HepG2 (cell line): Measurements from ENCODE around the gene MRPL30. TPM values are rescaled to one million over a fixed set of nuclear protein-coding genes. Genes with fewer than 3 reads are reported as not detected.

Source experiments
- ATAC-seq: fragments of 200-7000 bp; cut with Tn5 transposase; 3 replicates; pipeline ENCODE4 v1.9.1; 2020; ENCODE audit warnings: mild to moderate bottlenecking, moderate library complexity
- BruUV-seq: library from RNA; stranded (reverse); fragments of 400-500 nt; replicated peaks from 2 replicates; lab custom pipeline; 2021; lab: Mats Ljungman, UMichigan
- CTCF ChIA-PET: fragments of 300-600 bp; formaldehyde crosslinking; extraction: SDS; loops from one replicate; lab custom pipeline; 2021; ENCODE audit warnings: low total read pairs, inconsistent platforms, low intra/inter-chr PET ratio; lab: Yijun Ruan, JAX
- POLR2A ChIA-PET: fragments of 350-600 bp; sonication (Branson Sonifier 250); formaldehyde crosslinking; loops from one replicate; lab custom pipeline; 2020; ENCODE audit warnings: antibody characterized with exemption, inconsistent platforms; lab: Yijun Ruan, JAX
- DNase-seq: peaks from one replicate; pipeline ENCODE4 v3.0.0-alpha.2; 2015; ENCODE audit warnings: low spot score
- FAIRE-seq: peaks from 3 replicates; lab custom pipeline; 2011; peaks lifted over from hg19 to GRCh38; lab: Jason Lieb, UNC
- H2AFZ ChIP-seq: one replicate; pipeline ENCODE4 v1.6.1; 2011; ENCODE audit warnings: low read length, inconsistent platforms
- H3K27ac ChIP-seq: fragments of 300-600 bp; 3 replicates; pipeline ENCODE4 v1.8.0; 2011; ENCODE audit warnings: mixed run types, mild to moderate bottlenecking, mixed read lengths, low read length, inconsistent platforms; ENCODE audit not compliant: insufficient read depth; ENCODE audit errors: extremely low read length
- H3K27me3 ChIP-seq, 2 experiments: fragments of 200-600 bp in 1 of 2; 2 replicates in 1 of 2; 3 replicates in 1 of 2; pipeline versions ENCODE4 v1.6.0 to v1.8.0; 2011; ENCODE audit warnings: low read length in 2 of 2, mild to moderate bottlenecking in 2 of 2, moderate library complexity in 2 of 2, inconsistent platforms in 1 of 2; ENCODE audit not compliant: insufficient read depth in 2 of 2, control insufficient read depth in 1 of 2
- H3K36me3 ChIP-seq, 2 experiments: fragments of 200-600 bp in 1 of 2; replicated peaks in 1 of 2; 2 replicates in 1 of 2; 3 replicates in 1 of 2; pipeline versions ENCODE4 v1.5.1 to v1.8.0; 2011; ENCODE audit warnings: low read length in 2 of 2, inconsistent platforms in 1 of 2; ENCODE audit not compliant: insufficient read depth in 2 of 2, control insufficient read depth in 1 of 2
- H3K4me1 ChIP-seq: 2 replicates; pipeline ENCODE4 v1.5.1; 2012; ENCODE audit warnings: low read length, inconsistent platforms; ENCODE audit not compliant: insufficient read depth
- H3K4me2 ChIP-seq: 2 replicates; pipeline ENCODE4 v1.6.0; 2011; ENCODE audit warnings: low read depth, low read length, inconsistent platforms
- H3K4me3 ChIP-seq, 3 experiments: fragments of 200-600 bp in 1 of 3; sonication (generic), shearing (Covaris generic) in 1 of 3; replicated peaks in 1 of 3; 2 replicates each; pipeline ENCODE4 v1.5.1; 2011 to 2016; ENCODE audit warnings: low read length in 3 of 3, inconsistent platforms in 2 of 3, low read depth in 2 of 3, mild to moderate bottlenecking in 2 of 3, control low read depth in 1 of 3, mixed read lengths in 1 of 3; ENCODE audit not compliant: insufficient read depth in 1 of 3
- H3K79me2 ChIP-seq: one replicate; pipeline ENCODE4 v1.6.1; 2011; ENCODE audit warnings: low read length, inconsistent platforms; ENCODE audit not compliant: insufficient read depth
- H3K9ac ChIP-seq: 2 replicates; pipeline ENCODE4 v1.6.0; 2011; ENCODE audit warnings: mild to moderate bottlenecking, low read depth, low read length, inconsistent platforms; ENCODE audit not compliant: insufficient read depth
- H3K9me3 ChIP-seq: 2 replicates; pipeline ENCODE4 v1.5.1; 2012; ENCODE audit warnings: mild to moderate bottlenecking, low read length
- H4K20me1 ChIP-seq: 2 replicates; pipeline ENCODE4 v1.6.0; 2011; ENCODE audit warnings: inconsistent platforms, mild to moderate bottlenecking, low read length, moderate library complexity; ENCODE audit not compliant: insufficient read depth
- ATF4 ChIP-seq, 2 experiments: fragments of 450-650 bp in 1 of 2; sonication (generic) in 1 of 2; formaldehyde crosslinking; IDR thresholded peaks; 2 replicates each; pipeline versions ENCODE4 v1.5.0 to v1.8.0; 2020 to 2022; ENCODE audit warnings: mild to moderate bottlenecking in 1 of 2, missing genetic modification reagents in 1 of 2
- HHEX ChIP-seq: IDR thresholded peaks from 2 replicates; pipeline ENCODE4 v1.6.1; 2016; ENCODE audit warnings: control low read depth
- HNRNPK ChIP-seq: fragments of 200-400 bp; formaldehyde crosslinking; IDR thresholded peaks from 2 replicates; pipeline ENCODE4 v1.6.1; 2018; ENCODE audit warnings: low read length, low read depth, moderate library complexity, mild to moderate bottlenecking; ENCODE audit not compliant: poor library complexity, severe bottlenecking
- MBNL3 ChIP-seq: fragments of 250-450 bp; sonication (Bioruptor Pico); conservative IDR thresholded peaks from 2 replicates; pipeline ENCODE4 v1.8.0; 2022; ENCODE audit warnings: mild to moderate bottlenecking, inconsistent platforms
- NAIF1 ChIP-seq: sonication (generic); formaldehyde crosslinking; IDR thresholded peaks from 2 replicates; pipeline ENCODE4 v1.5.0; 2020; ENCODE audit warnings: mild to moderate bottlenecking, missing genetic modification reagents, borderline replicate concordance
- PBX3 ChIP-seq: sonication (generic); formaldehyde crosslinking; IDR thresholded peaks from 2 replicates; pipeline ENCODE4 v1.8.1; 2023; ENCODE audit warnings: missing genetic modification reagents, inconsistent platforms, borderline replicate concordance
- SKIL ChIP-seq: sonication (generic); formaldehyde crosslinking; IDR thresholded peaks from 2 replicates; pipeline ENCODE4 v1.8.0; 2022; ENCODE audit warnings: missing genetic modification reagents, mild to moderate bottlenecking, moderate library complexity, borderline replicate concordance
- TBP ChIP-seq: sonication (generic); formaldehyde crosslinking; IDR thresholded peaks from 2 replicates; pipeline ENCODE4 v1.5.0; 2020; ENCODE audit warnings: missing genetic modification reagents
- THAP11 ChIP-seq: IDR thresholded peaks from 2 replicates; pipeline ENCODE4 v1.6.1; 2016; ENCODE audit warnings: missing biosample characterization, missing genetic modification reagents
- ZFP91 ChIP-seq: sonication (generic); formaldehyde crosslinking; IDR thresholded peaks from 2 replicates; pipeline ENCODE4 v1.9.0; 2022; ENCODE audit warnings: missing genetic modification reagents, mild to moderate bottlenecking, borderline replicate concordance
- ZNF143 ChIP-seq: sonication (generic); formaldehyde crosslinking; IDR thresholded peaks from 2 replicates; pipeline ENCODE4 v1.4.0; 2020; ENCODE audit warnings: missing genetic modification reagents
- ZNF431 ChIP-seq: sonication (generic); formaldehyde crosslinking; IDR thresholded peaks from 2 replicates; pipeline ENCODE4 v1.9.0; 2022; ENCODE audit warnings: missing genetic modification reagents, low read depth, mild to moderate bottlenecking, borderline replicate concordance
- ZNF484 ChIP-seq: sonication (generic); formaldehyde crosslinking; IDR thresholded peaks from 2 replicates; pipeline ENCODE4 v1.5.1; 2020; ENCODE audit warnings: mild to moderate bottlenecking, low read depth, missing genetic modification reagents, borderline replicate concordance
- ZNF784 ChIP-seq: sonication (generic); formaldehyde crosslinking; IDR thresholded peaks from 2 replicates; pipeline ENCODE4 v1.5.1; 2020; ENCODE audit warnings: missing genetic modification reagents, mild to moderate bottlenecking, borderline replicate concordance
- WGBS: methylation state at CpG from one replicate; pipeline ENCODE4 v1.1.6; 2017; ENCODE audit warnings: low lambda C conversion rate; 5-methylcytosine and 5-hydroxymethylcytosine counted together
- in situ Hi-C: cut with HindIII; loops from 2 replicates; pipeline ENCODE4 v1.10.0; 2017; ENCODE audit warnings: low pct_unique_long_range_greater_than_20kb; ENCODE audit not compliant: extremely low pct_ligation_motif_present
- intact Hi-C: fragments of 100-400 bp; cut with micrococcal nuclease; formaldehyde crosslinking; loops from one replicate; pipeline ENCODE4 v1.10.0; 2022; ENCODE audit not compliant: unreplicated experiment
- polyA plus RNA-seq, 8 experiments: library from polyadenylated mRNA; depleted of rRNA in 3 of 8; stranded (reverse) in 7 of 8; unstranded in 1 of 8; fragments of >200 nt; fragmentation: Illumina TruSeq in 4 of 8; extraction: Trizol in 4 of 8; gene quantifications; 2 replicates each; pipeline versions ENCODE4 v1.2.1 to v1.2.3, GENCODE V29; 2011 to 2016; ENCODE audit warnings: low read depth in 4 of 8, missing spikeins in 1 of 8, mixed read lengths in 1 of 8; ENCODE audit not compliant: insufficient read depth in 1 of 8
- total RNA-seq, 5 experiments: library from RNA; depleted of rRNA; stranded (reverse); fragments of >200 nt; fragmentation: Illumina TruSeq; extraction: Trizol; gene quantifications; 2 replicates each; pipeline ENCODE4 v1.2.3, GENCODE V29; 2016; ENCODE audit warnings: low read depth in 1 of 5

MRPL30 gene
- total and polyA plus RNA-seq, 2 of the 13 experiments (the other 11 are each of a cell fraction or from before 2014, with no cell fraction given): 30.2 to 75.3 TPM

DNA sequence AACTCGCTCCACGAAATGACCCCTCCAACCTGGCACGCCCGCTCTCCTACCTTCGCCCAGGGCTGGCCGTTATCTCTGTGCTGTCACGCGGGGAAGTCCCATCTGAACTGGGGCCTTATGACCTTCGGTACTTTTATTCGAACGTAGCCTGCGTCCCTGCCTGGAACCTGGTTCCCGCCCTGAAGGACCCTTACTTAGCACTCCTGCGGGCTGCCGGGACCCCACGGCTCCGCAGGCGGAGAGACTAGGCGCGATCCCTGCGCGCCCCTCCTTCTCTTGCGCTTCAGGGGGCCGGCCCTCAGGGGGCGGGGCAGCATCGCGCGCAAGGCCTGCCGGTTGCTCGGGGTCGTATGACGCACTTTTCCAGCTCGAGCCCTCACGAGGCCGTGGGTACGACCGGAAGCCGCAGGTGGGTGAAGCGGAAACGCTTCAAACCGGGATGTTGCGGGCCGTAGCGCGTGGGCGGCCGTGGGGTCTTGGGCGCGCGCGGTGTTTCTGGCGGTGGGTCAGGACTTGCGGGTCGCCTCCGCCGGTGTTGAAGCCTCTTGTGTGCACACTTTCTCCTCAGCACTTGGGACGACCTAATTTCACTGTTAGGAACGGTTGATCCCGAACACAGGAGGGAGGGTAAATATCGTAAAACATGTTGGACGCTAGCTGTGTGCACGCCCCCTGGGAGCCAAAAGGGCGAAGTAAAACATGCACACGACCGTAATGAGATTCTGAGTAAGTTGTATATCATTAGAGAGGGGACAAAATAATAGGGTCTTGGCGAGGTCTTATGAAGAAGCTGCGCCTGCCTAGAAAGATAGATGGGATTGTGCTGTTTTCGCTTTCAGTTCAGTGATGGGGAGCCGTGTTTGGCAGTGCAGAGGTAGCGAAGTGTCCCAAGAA, 26.1 kb upstream of the MRPL30 start, which contains the start of the genes LIPT1 and TSGA10:
Gene LIPT1 (plus strand): TSS at position 325 of the 894 bp plus-strand sequence. CDS start 6,991 bp downstream, outside the sequence.
Gene TSGA10 (minus strand): TSS at position 300 of the 894 bp plus-strand sequence. CDS start 45,503 bp downstream, outside the sequence.
- no peaks in the 10 kb centered on the region for H4K20me1 ChIP-seq
- H3K4me3 ChIP-seq: peak within 1 kb of the TSS; percentile 80 to 90 (median 85)
- peak within 1 kb of the TSS; percentile 79 for H3K27ac ChIP-seq
- ATAC-seq: peak; percentile 97
- POLR2A ChIA-PET: interaction anchor here (0.6 to 4.9 kb wide), 19 partner anchors 9 to 375 kb away, joined by 3 to 140 read pairs (median 4); partner anchors contain the start of genes C2orf15, EIF5B, MITD1 and MRPL30
- under 1% methylated on average over 58 of the region's 70 CpGs for WGBS
- peaks cover 18% of the 10 kb centered on the region for H3K79me2 ChIP-seq
- peaks cover 44% of the 10 kb centered on the region for H3K4me1 ChIP-seq
- peak within 1 kb of the TSS; percentile 97 for H3K4me2 ChIP-seq
- intact Hi-C loops: loop anchor here (1.0 to 2.0 kb wide), 2 partner anchors 14 to 26 kb away; partner anchors contain the start of genes C2orf15, MITD1 and MRPL30
- peak within 1 kb of the TSS; percentile 89 for H3K9ac ChIP-seq
- peak; percentile 70 for FAIRE-seq
- TSS peak; percentile 85 for BruUV-seq
- peak; percentile 93 for DNase-seq
- H3K36me3 ChIP-seq: peaks cover 0 to 5% of the 10 kb centered on the region in 2 experiments; a peak in 3 of 5 replicates
- no peaks in the 10 kb centered on the region for H3K9me3 ChIP-seq
- H2AFZ ChIP-seq: peak within 1 kb of the TSS; percentile 73
- H3K27me3 ChIP-seq: no peaks in the 10 kb centered on the region; a peak in 1 of 5 replicates
- CTCF ChIA-PET: no interaction called here
- in situ Hi-C loops: no loop called here
- TF ChIP-seq ZNF431 (CRISPR knock-in tag): peak; percentile 94; the same call in 1 of the 2 replicates
- 0 out of 2 replicates have a peak, but pooled peaks have one; percentile 11 for TF ChIP-seq ZNF484 (CRISPR knock-in tag)
- TF ChIP-seq SKIL: no peak
- TF ChIP-seq HHEX: no peak
- TF ChIP-seq HNRNPK: peak; percentile 44
- TF ChIP-seq TBP (CRISPR knock-in tag): peak; percentile 62; the same call in 1 of the 2 replicates
- TF ChIP-seq ZNF784 (CRISPR knock-in tag): peak; percentile 99
- TF ChIP-seq ZFP91: peak; percentile 98
- peak; percentile 93 for TF ChIP-seq NAIF1 (CRISPR knock-in tag)
- peak; percentile 95 for TF ChIP-seq ZNF143 (CRISPR knock-in tag)
- peak in 1 of 2 experiments; percentile 83; a peak in 2 of 4 replicates for TF ChIP-seq ATF4 (CRISPR knock-in tag; IDR thresholded peaks at IDR 0.05)
- TF ChIP-seq THAP11 (CRISPR knock-in tag): peak; percentile 95
- TF ChIP-seq MBNL3 (CRISPR knock-in tag): no peak
- TF ChIP-seq PBX3: peak; percentile 53; the same call in 1 of the 2 replicates
